SK-N-SH (cell line): ENCODE measurements around the gene TOMT. TPM values are rescaled to one million over a fixed set of nuclear protein-coding genes. Genes with fewer than 3 reads are reported as not detected.

Experiments used
- CTCF ChIA-PET: fragments of 300-600, 350-600 bp; formaldehyde crosslinking; extraction: SDS; loops from one replicate; lab custom pipeline; 2021; lab: Yijun Ruan, JAX
- POLR2A ChIA-PET: fragments of 350-600 bp; sonication (Branson Sonifier 250); formaldehyde crosslinking; extraction: SDS; loops from one replicate; lab custom pipeline; 2020; ENCODE audit warnings: antibody characterized with exemption, inconsistent platforms; lab: Yijun Ruan, JAX
- DNase-seq: peaks from one replicate; pipeline ENCODE4 v3.0.0; 2012
- H2AFZ ChIP-seq: fragments of 200-600 bp; sonication (generic); 2 replicates; pipeline ENCODE4 v1.8.1; 2016; ENCODE audit warnings: antibody characterized with exemption, mild to moderate bottlenecking, low read depth
- H3F3A ChIP-seq: fragments of 200-600 bp; sonication (generic); replicated peaks from 2 replicates; pipeline ENCODE3; 2016; ENCODE audit warnings: antibody characterized with exemption, mild to moderate bottlenecking; ENCODE audit not compliant: insufficient read depth
- H3K27ac ChIP-seq, 2 experiments: fragments of 200-500 bp in 1 of 2; fragments of 200-600 bp in 1 of 2; sonication (Bioruptor generic) in 1 of 2; sonication (generic), shearing (Covaris generic) in 1 of 2; 2 replicates each; pipeline versions ENCODE4 v1.5.1 to v1.6.1; 2014 to 2016; ENCODE audit warnings: low read depth in 2 of 2, inconsistent platforms in 1 of 2, low read length in 1 of 2, mild to moderate bottlenecking in 1 of 2, mixed read lengths in 1 of 2
- H3K27me3 ChIP-seq: fragments of 200-600 bp; sonication (generic), shearing (Covaris generic); 2 replicates; pipeline ENCODE4 v1.6.1; 2016; ENCODE audit warnings: mixed run types; ENCODE audit not compliant: insufficient read depth
- H3K36me3 ChIP-seq, 2 experiments: fragments of 200-500 bp in 1 of 2; fragments of 200-600 bp in 1 of 2; sonication (Bioruptor generic) in 1 of 2; sonication (generic) in 1 of 2; replicated peaks in 1 of 2; 2 replicates each; pipeline versions ENCODE3 to v1.5.1; 2014 to 2016; ENCODE audit warnings: low read length in 1 of 2, mild to moderate bottlenecking in 1 of 2; ENCODE audit not compliant: insufficient read depth in 2 of 2, control insufficient read depth in 1 of 2
- H3K4me1 ChIP-seq, 2 experiments: fragments of 200-500 bp in 1 of 2; fragments of 200-600 bp in 1 of 2; sonication (Bioruptor generic) in 1 of 2; sonication (generic), shearing (Covaris generic) in 1 of 2; 2 replicates each; pipeline versions ENCODE4 v1.5.1 to v1.6.1; 2014 to 2016; ENCODE audit warnings: low read depth in 1 of 2, low read length in 1 of 2, mixed run types in 1 of 2; ENCODE audit not compliant: insufficient read depth in 2 of 2, control insufficient read depth in 1 of 2
- H3K4me2 ChIP-seq: fragments of 200-600 bp; sonication (generic), shearing (Covaris generic); 2 replicates; pipeline ENCODE4 v1.6.1; 2017; ENCODE audit warnings: mixed run types
- H3K4me3 ChIP-seq, 2 experiments: fragments of 200-500 bp in 1 of 2; fragments of 200-600 bp in 1 of 2; sonication (Bioruptor generic) in 1 of 2; sonication (generic), shearing (Covaris generic) in 1 of 2; 2 replicates each; pipeline versions ENCODE4 v1.5.1 to v1.8.1; 2014 to 2016; ENCODE audit warnings: low read depth in 2 of 2, inconsistent platforms in 1 of 2, low read length in 1 of 2, mild to moderate bottlenecking in 1 of 2, mixed read lengths in 1 of 2, moderate library complexity in 1 of 2
- H3K79me2 ChIP-seq: fragments of 200-600 bp; sonication (generic); 2 replicates; pipeline ENCODE4 v1.8.1; 2017; ENCODE audit warnings: mild to moderate bottlenecking; ENCODE audit not compliant: insufficient read depth
- H3K9ac ChIP-seq: fragments of 200-600 bp; sonication (generic); 2 replicates; pipeline ENCODE4 v1.6.1; 2017; ENCODE audit warnings: mixed run types
- H3K9me2 ChIP-seq: fragments of 200-600 bp; sonication (generic); 2 replicates; pipeline ENCODE4 v1.6.1; 2017; ENCODE audit warnings: mixed run types
- H3K9me3 ChIP-seq: fragments of 200-600 bp; sonication (generic); 2 replicates; pipeline ENCODE4 v1.6.1; 2017; ENCODE audit warnings: mixed run types, mild to moderate bottlenecking, moderate library complexity
- H4K20me1 ChIP-seq: fragments of 200-600 bp; sonication (generic); 2 replicates; pipeline ENCODE4 v1.6.1; 2017; ENCODE audit warnings: mild to moderate bottlenecking, mixed run types; ENCODE audit not compliant: insufficient read depth
- ELF1 ChIP-seq: IDR thresholded peaks from 2 replicates; pipeline ENCODE4 v1.4.0; 2012
- EP300 ChIP-seq, 2 experiments: IDR thresholded peaks; 2 replicates each; pipeline versions ENCODE4 v1.4.0 to v1.6.1; 2012; ENCODE audit warnings: borderline replicate concordance in 1 of 2, low read depth in 1 of 2, low read length in 1 of 2
- EZH2phosphoT487 ChIP-seq: fragments of 200-600 bp; sonication (generic); IDR thresholded peaks from 2 replicates; pipeline ENCODE4 v1.6.1; 2017; ENCODE audit warnings: low read depth, mixed run types, mild to moderate bottlenecking, antibody characterized with exemption, moderate library complexity, borderline replicate concordance
- FOSL2 ChIP-seq: IDR thresholded peaks from 2 replicates; pipeline ENCODE4 v1.4.0; 2012; ENCODE audit warnings: low read depth, mild to moderate bottlenecking, moderate library complexity, borderline replicate concordance
- FOXJ3 ChIP-seq: sonication (generic); formaldehyde crosslinking; IDR thresholded peaks from 2 replicates; pipeline ENCODE4 v1.5.1; 2020; ENCODE audit warnings: mild to moderate bottlenecking, missing genetic modification reagents
- GABPA ChIP-seq: IDR thresholded peaks from 2 replicates; pipeline ENCODE4 v1.4.0; 2012; ENCODE audit warnings: low read depth, mild to moderate bottlenecking
- MXI1 ChIP-seq: IDR thresholded peaks from 2 replicates; pipeline ENCODE4 v1.6.1; 2012; ENCODE audit warnings: mild to moderate bottlenecking, low read depth, low read length, improper control_type of control experiment
- NFIC ChIP-seq: IDR thresholded peaks from 2 replicates; pipeline ENCODE4 v1.4.0; 2012; ENCODE audit warnings: borderline replicate concordance
- RAD21 ChIP-seq: IDR thresholded peaks from 2 replicates; pipeline ENCODE4 v1.6.1; 2012; ENCODE audit warnings: mild to moderate bottlenecking, low read length
- RXRA ChIP-seq: IDR thresholded peaks from 2 replicates; pipeline ENCODE4 v1.4.0; 2012; ENCODE audit warnings: low read depth, mild to moderate bottlenecking, borderline replicate concordance
- SMC3 ChIP-seq: IDR thresholded peaks from 2 replicates; pipeline ENCODE4 v1.6.1; 2012; ENCODE audit warnings: low read depth, low read length, improper control_type of control experiment
- TCF12 ChIP-seq: IDR thresholded peaks from 2 replicates; pipeline ENCODE4 v1.4.0; 2012
- TEAD4 ChIP-seq: IDR thresholded peaks from 2 replicates; pipeline ENCODE4 v1.4.0; 2012; ENCODE audit warnings: mild to moderate bottlenecking, borderline replicate concordance; ENCODE audit not compliant: insufficient read depth
- WGBS: methylation state at CpG from one replicate; pipeline ENCODE4 v1.1.6; 2017; ENCODE audit warnings: low lambda C conversion rate; 5-methylcytosine and 5-hydroxymethylcytosine counted together
- polyA plus RNA-seq, 3 experiments: library from polyadenylated mRNA; depleted of rRNA; stranded (reverse); fragments of >200 nt; gene quantifications; 2 replicates each; pipeline ENCODE4 v1.2.3, GENCODE V29; 2012
- TF ChIP-seq, protein P1 (sequence below): IDR thresholded peaks from 2 replicates; pipeline ENCODE4 v1.4.0; 2012; ENCODE audit warnings: low read depth, borderline replicate concordance
- TF ChIP-seq, protein P2 (sequence below): IDR thresholded peaks from 2 replicates; pipeline ENCODE4; 2012
- TF ChIP-seq, protein P3 (sequence below): fragments of 150-350 bp; IDR thresholded peaks from 2 replicates; pipeline ENCODE4 v1.6.1; 2017; ENCODE audit warnings: antibody characterized with exemption, low read length, low read depth, borderline replicate concordance
- TF ChIP-seq, protein P4 (sequence below): fragments of 150-350 bp; IDR thresholded peaks from 2 replicates; pipeline ENCODE4 v1.6.1; 2016; ENCODE audit warnings: mild to moderate bottlenecking, low read depth, low read length

The TOMT gene
- polyA plus RNA-seq, 1 of the 3 experiments (the other 2 are of a cell fraction) = not detected

DNA sequence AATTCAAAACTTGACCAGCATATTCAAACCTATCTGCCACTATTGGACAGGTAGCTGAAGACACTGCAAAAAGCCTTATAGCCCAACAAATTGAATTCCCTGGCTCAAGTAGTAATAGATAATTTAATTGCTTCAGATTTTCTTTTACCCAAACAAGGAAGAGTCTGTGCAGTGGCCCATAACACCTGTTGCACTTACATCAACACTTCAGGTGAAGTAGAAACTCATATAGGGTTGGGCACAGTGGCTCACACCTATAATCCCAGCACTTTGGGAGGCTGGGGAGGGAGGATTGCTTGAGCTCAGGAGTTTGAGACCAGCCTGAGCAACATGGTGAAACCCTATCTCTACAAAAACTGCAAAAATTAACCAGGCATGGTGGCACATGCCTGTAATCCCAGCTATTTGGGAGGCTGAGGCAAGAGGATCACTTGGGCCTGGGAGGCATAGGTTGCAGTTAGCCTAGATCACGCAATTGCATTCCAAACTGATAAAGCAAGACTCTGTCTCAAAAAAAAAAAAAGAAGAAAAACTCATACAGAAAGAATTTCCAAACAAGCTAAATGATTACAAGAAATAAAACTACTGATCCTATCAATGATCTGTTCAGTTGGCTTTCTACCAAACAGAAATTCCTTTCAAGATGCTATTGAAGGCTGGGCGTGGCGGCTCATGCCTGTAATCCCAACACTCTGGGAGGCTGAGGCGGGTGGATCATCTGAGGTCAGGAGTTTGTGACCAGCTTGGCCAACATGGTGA is 39.3 kb downstream of the TOMT start:
- Histone ChIP-seq H2AFZ (no peak overlapping the region), H3K9ac (no peak overlapping the region), H4K20me1 (no peaks in the 10 kb centered on the region), H3K4me1 (no peaks in the 10 kb centered on the region; a peak in 1 of 4 replicates), H3K36me3 (no peaks in the 10 kb centered on the region), H3K27me3 (no peaks in the 10 kb centered on the region), H3K79me2 (no peaks in the 10 kb centered on the region), H3K27ac (peak overlapping the region in 1 of 2 experiments; percentile 27; a peak in 1 of 4 replicates), H3F3A (no peaks in the 10 kb centered on the region), H3K4me3 (no peak overlapping the region), H3K9me2 (no peaks in the 10 kb centered on the region), H3K9me3 (no peaks in the 10 kb centered on the region), H3K4me2 (no peak overlapping the region)
- 63% methylated on average over 4 of the region's 4 CpGs for WGBS
- ChIA-PET POLR2A (no interaction called here), CTCF (interaction anchor here (0.7 to 3.5 kb wide), 37 partner anchors 8 to 311 kb away, joined by 3 to 35 read pairs (median 7); partner anchors contain the start of gene CLPB)
- TF ChIP-seq, protein P1, sequence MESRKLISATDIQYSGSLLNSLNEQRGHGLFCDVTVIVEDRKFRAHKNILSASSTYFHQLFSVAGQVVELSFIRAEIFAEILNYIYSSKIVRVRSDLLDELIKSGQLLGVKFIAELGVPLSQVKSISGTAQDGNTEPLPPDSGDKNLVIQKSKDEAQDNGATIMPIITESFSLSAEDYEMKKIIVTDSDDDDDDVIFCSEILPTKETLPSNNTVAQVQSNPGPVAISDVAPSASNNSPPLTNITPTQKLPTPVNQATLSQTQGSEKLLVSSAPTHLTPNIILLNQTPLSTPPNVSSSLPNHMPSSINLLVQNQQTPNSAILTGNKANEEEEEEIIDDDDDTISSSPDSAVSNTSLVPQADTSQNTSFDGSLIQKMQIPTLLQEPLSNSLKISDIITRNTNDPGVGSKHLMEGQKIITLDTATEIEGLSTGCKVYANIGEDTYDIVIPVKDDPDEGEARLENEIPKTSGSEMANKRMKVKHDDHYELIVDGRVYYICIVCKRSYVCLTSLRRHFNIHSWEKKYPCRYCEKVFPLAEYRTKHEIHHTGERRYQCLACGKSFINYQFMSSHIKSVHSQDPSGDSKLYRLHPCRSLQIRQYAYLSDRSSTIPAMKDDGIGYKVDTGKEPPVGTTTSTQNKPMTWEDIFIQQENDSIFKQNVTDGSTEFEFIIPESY = no peak
- TF ChIP-seq, protein P2, sequence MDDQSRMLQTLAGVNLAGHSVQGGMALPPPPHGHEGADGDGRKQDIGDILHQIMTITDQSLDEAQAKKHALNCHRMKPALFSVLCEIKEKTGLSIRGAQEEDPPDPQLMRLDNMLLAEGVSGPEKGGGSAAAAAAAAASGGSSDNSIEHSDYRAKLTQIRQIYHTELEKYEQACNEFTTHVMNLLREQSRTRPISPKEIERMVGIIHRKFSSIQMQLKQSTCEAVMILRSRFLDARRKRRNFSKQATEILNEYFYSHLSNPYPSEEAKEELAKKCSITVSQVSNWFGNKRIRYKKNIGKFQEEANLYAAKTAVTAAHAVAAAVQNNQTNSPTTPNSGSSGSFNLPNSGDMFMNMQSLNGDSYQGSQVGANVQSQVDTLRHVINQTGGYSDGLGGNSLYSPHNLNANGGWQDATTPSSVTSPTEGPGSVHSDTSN = no peak
- TF ChIP-seq ELF1 = no peak
- 0 out of 2 replicates have a peak, but pooled peaks have one; percentile 28 for TF ChIP-seq NFIC
- TF ChIP-seq SMC3 = no peak
- no peak for TF ChIP-seq GABPA
- TF ChIP-seq EZH2phosphoT487 = no peak
- no peak for TF ChIP-seq EP300 (IDR thresholded peaks at IDR 0.05; ENCODE audit: borderline replicate concordance in 1 of 2, low read depth in 1 of 2, low read length in 1 of 2)
- TF ChIP-seq FOSL2 = peak; percentile 4; the same call in 1 of the 2 replicates
- no peak for TF ChIP-seq FOXJ3 (CRISPR knock-in tag)
- peak; percentile 14; the same call in 1 of the 2 replicates for TF ChIP-seq RXRA
- TF ChIP-seq TEAD4 = 0 out of 2 replicates have a peak, but pooled peaks have one; percentile 19
- no peak for TF ChIP-seq MXI1
- TF ChIP-seq TCF12 = no peak
- TF ChIP-seq RAD21 = no peak
- TF ChIP-seq, protein P3, sequence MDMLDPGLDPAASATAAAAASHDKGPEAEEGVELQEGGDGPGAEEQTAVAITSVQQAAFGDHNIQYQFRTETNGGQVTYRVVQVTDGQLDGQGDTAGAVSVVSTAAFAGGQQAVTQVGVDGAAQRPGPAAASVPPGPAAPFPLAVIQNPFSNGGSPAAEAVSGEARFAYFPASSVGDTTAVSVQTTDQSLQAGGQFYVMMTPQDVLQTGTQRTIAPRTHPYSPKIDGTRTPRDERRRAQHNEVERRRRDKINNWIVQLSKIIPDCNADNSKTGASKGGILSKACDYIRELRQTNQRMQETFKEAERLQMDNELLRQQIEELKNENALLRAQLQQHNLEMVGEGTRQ = no peak
- TF ChIP-seq, protein P4, sequence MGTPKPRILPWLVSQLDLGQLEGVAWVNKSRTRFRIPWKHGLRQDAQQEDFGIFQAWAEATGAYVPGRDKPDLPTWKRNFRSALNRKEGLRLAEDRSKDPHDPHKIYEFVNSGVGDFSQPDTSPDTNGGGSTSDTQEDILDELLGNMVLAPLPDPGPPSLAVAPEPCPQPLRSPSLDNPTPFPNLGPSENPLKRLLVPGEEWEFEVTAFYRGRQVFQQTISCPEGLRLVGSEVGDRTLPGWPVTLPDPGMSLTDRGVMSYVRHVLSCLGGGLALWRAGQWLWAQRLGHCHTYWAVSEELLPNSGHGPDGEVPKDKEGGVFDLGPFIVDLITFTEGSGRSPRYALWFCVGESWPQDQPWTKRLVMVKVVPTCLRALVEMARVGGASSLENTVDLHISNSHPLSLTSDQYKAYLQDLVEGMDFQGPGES = no peak
- no peak for DNase-seq
